ENCODE results near the gene EVX1.

DNA sequence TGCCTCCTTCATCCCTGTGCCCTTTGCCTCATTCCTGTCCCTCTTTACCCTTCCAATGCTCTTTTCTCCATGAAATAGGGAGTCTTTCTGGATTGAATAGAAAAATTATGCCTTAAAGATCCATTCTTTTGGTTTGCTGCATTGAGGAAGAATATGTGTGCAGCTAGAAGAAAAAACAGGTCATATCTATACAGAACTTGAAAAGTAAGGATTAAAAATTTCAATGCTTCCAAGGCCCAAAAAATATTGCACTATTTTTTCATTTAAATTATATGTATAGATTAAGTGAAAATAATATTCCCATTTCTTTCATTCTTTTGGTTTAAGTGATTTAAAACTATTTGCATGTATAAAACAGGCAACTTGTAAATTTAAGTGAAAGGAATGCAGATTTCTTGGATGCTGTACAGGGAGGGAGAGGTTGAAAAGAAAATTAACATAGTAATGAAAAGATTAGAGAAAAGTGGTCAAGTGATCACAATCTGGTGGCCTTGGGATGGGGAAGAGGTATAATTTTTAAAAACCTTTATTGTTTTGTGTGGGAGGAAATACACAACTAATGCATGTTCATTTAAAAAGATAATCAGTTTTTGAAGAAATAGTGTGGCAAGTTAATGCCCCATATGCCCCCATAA, 18.5 kb upstream of the EVX1 start:
- TF ChIP-seq, protein P1, sequence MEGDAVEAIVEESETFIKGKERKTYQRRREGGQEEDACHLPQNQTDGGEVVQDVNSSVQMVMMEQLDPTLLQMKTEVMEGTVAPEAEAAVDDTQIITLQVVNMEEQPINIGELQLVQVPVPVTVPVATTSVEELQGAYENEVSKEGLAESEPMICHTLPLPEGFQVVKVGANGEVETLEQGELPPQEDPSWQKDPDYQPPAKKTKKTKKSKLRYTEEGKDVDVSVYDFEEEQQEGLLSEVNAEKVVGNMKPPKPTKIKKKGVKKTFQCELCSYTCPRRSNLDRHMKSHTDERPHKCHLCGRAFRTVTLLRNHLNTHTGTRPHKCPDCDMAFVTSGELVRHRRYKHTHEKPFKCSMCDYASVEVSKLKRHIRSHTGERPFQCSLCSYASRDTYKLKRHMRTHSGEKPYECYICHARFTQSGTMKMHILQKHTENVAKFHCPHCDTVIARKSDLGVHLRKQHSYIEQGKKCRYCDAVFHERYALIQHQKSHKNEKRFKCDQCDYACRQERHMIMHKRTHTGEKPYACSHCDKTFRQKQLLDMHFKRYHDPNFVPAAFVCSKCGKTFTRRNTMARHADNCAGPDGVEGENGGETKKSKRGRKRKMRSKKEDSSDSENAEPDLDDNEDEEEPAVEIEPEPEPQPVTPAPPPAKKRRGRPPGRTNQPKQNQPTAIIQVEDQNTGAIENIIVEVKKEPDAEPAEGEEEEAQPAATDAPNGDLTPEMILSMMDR (IDR thresholded peaks at IDR 0.05), result no peak
- no peak for TF ChIP-seq TCF7L2 (IDR thresholded peaks at IDR 0.05; ENCODE audit: low read depth, low read length)
- no peak for TF ChIP-seq POLR2AphosphoS5 (IDR thresholded peaks at IDR 0.05; ENCODE audit: low read depth, low read length)
- TF ChIP-seq, protein P2, sequence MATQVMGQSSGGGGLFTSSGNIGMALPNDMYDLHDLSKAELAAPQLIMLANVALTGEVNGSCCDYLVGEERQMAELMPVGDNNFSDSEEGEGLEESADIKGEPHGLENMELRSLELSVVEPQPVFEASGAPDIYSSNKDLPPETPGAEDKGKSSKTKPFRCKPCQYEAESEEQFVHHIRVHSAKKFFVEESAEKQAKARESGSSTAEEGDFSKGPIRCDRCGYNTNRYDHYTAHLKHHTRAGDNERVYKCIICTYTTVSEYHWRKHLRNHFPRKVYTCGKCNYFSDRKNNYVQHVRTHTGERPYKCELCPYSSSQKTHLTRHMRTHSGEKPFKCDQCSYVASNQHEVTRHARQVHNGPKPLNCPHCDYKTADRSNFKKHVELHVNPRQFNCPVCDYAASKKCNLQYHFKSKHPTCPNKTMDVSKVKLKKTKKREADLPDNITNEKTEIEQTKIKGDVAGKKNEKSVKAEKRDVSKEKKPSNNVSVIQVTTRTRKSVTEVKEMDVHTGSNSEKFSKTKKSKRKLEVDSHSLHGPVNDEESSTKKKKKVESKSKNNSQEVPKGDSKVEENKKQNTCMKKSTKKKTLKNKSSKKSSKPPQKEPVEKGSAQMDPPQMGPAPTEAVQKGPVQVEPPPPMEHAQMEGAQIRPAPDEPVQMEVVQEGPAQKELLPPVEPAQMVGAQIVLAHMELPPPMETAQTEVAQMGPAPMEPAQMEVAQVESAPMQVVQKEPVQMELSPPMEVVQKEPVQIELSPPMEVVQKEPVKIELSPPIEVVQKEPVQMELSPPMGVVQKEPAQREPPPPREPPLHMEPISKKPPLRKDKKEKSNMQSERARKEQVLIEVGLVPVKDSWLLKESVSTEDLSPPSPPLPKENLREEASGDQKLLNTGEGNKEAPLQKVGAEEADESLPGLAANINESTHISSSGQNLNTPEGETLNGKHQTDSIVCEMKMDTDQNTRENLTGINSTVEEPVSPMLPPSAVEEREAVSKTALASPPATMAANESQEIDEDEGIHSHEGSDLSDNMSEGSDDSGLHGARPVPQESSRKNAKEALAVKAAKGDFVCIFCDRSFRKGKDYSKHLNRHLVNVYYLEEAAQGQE (IDR thresholded peaks at IDR 0.05; ENCODE audit: insufficient read depth in 1 of 2, low read depth in 2 of 2, low read length in 1 of 2), result no peak
- no peak for TF ChIP-seq SIN3A (IDR thresholded peaks at IDR 0.05; ENCODE audit: borderline replicate concordance, insufficient read depth, low read depth, low read length)

Measured in Panc1 (cell line).